NCI-H2081 (cell line): ENCODE data around the gene HK1.
"Not testable (repeated sequence)": the region's sequence is repeated elsewhere in the genome, so short reads cannot be mapped to it uniquely, and the experiment has no call there.

Source experiments
- DNase-seq, 2 experiments: peaks; one replicate each; lab custom pipeline; 2025; lab: John Stamatoyannopoulos, UW

The HK1 gene

GRCh38 chr10:69327463-69328379 lies 49.4 kb downstream of the HK1 start:
- no peak for DNase-seq

- no peak for DNase-seq
These were observed 50.1 kb downstream of the HK1 start for GRCh38 chr10:69328380-69328735.

GRCh38 chr10:69328888-69329287 lies 50.6 kb downstream of the HK1 start:
- not testable (repeated sequence) for DNase-seq

GRCh38 chr10:69329721-69330178 lies 51.5 kb downstream of the HK1 start:
- no peak for DNase-seq

DNA sequence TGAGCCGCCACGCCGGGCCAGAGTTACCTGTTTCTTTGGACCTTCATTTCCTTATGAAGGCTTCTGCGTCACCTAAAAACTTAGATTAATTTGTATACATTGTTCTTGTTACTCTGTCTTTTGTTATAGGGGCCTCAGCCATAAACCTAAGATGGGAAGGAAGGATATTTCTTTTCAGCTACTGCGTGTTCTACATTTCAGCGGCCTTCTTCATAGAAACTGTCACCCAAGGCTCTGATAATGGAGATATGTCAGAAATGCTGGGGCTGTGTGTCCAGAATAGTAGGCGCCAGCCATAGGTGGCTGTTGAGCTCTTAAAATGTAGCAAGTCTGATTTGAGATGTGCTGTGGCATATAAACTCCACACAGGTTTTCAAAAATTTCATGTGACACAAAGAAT lies 52.9 kb downstream of the HK1 start:
- no peak for DNase-seq

GRCh38 chr10:69332278-69333010 lies 54.1 kb downstream of the HK1 start:
- DNase-seq, result no peak

GRCh38 chr10:69333205-69333604 lies 54.9 kb downstream of the HK1 start:
- no peak for DNase-seq

- not testable (repeated sequence) for DNase-seq
These were observed 55.6 kb downstream of the HK1 start for GRCh38 chr10:69333865-69334301.

GRCh38 chr10:69334302-69335062 lies 56.2 kb downstream of the HK1 start:
- no peak for DNase-seq

GRCh38 chr10:69335063-69335587 lies 56.8 kb downstream of the HK1 start:
- no peak for DNase-seq

- no peak for DNase-seq
These were observed 57.3 kb downstream of the HK1 start for GRCh38 chr10:69335613-69336012.

DNA sequence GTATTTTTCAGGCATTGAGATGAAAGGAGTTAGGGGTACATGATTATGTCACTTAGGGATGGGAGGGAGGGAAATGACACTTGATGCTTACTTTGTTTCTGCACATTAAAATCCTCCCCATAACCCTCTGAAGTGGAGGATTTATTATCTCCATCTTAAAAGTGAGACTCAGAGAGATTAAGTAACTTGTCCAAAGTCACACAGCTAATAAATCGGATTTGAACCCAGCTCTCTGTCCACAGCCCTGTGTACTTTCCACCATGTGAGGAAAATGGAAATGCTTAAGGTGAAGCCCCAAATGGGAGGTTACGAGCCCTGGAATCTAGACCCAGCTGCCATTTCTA lies 58.6 kb downstream of the HK1 start:
- no peak for DNase-seq

- peak; percentile 52 to 75 for DNase-seq
These were observed 59.2 kb downstream of the HK1 start for GRCh38 chr10:69337296-69338132.

DNA sequence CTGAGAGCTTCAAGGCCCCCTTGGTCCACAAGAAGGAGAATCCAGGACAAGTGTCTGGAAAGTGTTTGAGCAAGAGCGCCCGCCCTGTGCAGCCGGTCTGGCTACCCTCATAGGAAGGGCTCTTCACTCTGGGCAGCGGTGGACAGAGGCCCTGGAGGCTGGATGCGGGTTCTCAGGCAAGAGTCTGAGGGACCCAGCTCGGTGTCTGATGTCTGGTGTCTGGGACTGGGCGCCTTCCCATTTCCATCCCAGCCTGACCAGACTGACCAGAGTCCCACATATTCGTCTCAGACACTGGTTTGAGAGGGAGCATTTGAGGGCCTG lies 59.8 kb downstream of the HK1 start:
- DNase-seq, result no peak

GRCh38 chr10:69338547-69339450 lies 60.5 kb downstream of the HK1 start:
- no peak for DNase-seq

GRCh38 chr10:69340695-69341094 lies 62.4 kb downstream of the HK1 start:
- DNase-seq, result no peak

GRCh38 chr10:69343905-69344304 lies 65.6 kb downstream of the HK1 start:
- no peak for DNase-seq

DNA sequence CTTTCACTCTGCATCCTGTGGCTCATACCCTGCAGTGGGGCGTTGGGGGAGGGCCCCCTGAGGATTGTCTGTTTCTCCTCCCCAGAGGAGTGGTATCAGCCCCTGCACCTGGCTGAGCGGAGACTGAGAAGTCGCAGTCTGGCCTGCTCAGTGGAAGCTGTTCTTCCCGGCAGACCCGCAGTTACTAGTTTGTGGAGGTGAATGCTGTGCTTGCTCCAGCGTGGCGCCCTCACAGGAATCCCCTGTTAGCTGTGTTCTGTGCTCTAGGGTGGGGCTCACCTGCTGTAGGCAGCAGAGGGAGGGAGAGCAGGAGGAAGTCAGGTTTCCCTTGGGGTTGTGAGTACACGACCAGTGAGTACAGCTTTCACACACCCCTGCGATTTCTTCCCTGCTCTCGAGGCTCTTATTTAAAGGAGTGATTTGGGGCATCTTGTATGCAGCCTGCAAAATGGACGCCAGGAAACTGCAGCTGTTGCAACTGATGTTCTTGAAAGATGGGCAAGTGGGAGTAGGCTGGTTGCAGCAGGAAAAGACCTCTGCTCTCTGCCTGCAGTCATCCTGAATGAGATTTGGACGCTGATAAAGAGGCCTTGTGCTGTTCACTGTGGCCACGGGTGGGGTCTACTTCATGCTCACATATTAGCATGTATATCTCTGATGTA lies 66.4 kb downstream of the HK1 start:
- peak in 1 of 2 experiments; percentile 17 for DNase-seq

- DNase-seq, result peak; percentile 64 to 86
These were observed 67.1 kb downstream of the HK1 start for GRCh38 chr10:69345402-69345801.
